Measurements from ENCODE around the gene ZNF18. TPM values are rescaled to one million over a fixed set of nuclear protein-coding genes. Genes with fewer than 3 reads are reported as not detected.

The ZNF18 gene
- polyA plus RNA-seq, 4 donors: 10.8 to 12.4 (median 10.9) TPM

Other genes with a start within 250 kb of the ZNF18 start
- 10 to 100 TPM; 32.8 to 46.8 (median 39.1) TPM for gene MAP2K4, start 23.4 kb upstream of the ZNF18 start, polyA plus RNA-seq (ENCODE audit: insufficient read length in 4 of 4)

All from left renal pelvis (tissue), 4 donors.